GM23248 (cell line): Measurements from ENCODE around the gene HECTD4. TPM values are rescaled to one million over a fixed set of nuclear protein-coding genes. Genes with fewer than 3 reads are reported as not detected.
"Not testable (repeated sequence)": the region's sequence is repeated elsewhere in the genome, so short reads cannot be mapped to it uniquely, and the experiment has no call there.

ENCODE experiments used
- DNase-seq: peaks from one replicate; pipeline ENCODE4 v3.0.0-alpha.2; 2015
- H2AFZ ChIP-seq: fragments of 200-600 bp; sonication (generic); 2 replicates; pipeline ENCODE4 v1.6.1; 2016; ENCODE audit warnings: antibody characterized with exemption
- H3F3A ChIP-seq: fragments of 200-600 bp; sonication (generic); 2 replicates; pipeline ENCODE4 v1.6.1; 2016; ENCODE audit warnings: mild to moderate bottlenecking, antibody characterized with exemption, mixed run types; ENCODE audit not compliant: insufficient read depth
- H3K27ac ChIP-seq: fragments of 200-600 bp; sonication (generic); 2 replicates; pipeline ENCODE4 v1.5.1; 2016; ENCODE audit warnings: mild to moderate bottlenecking
- H3K27me3 ChIP-seq: fragments of 200-600 bp; sonication (generic); replicated peaks from 2 replicates; pipeline ENCODE4 v1.6.1; 2016; ENCODE audit warnings: mild to moderate bottlenecking; ENCODE audit not compliant: insufficient read depth
- H3K36me3 ChIP-seq: fragments of 200-600 bp; sonication (generic); 2 replicates; pipeline ENCODE4 v1.6.1; 2016; ENCODE audit warnings: low read depth, mild to moderate bottlenecking
- H3K4me1 ChIP-seq: fragments of 200-600 bp; sonication (generic); 2 replicates; pipeline ENCODE4 v1.6.1; 2016; ENCODE audit warnings: mild to moderate bottlenecking; ENCODE audit not compliant: insufficient read depth
- H3K4me2 ChIP-seq: fragments of 200-600 bp; sonication (generic); one replicate; pipeline ENCODE4 v1.6.1; 2016; ENCODE audit warnings: mild to moderate bottlenecking; ENCODE audit not compliant: unreplicated experiment
- H3K4me3 ChIP-seq: fragments of 200-600 bp; sonication (generic); 2 replicates; pipeline ENCODE4 v1.5.1; 2016; ENCODE audit warnings: mild to moderate bottlenecking
- H3K79me2 ChIP-seq: fragments of 200-600 bp; sonication (generic); 2 replicates; pipeline ENCODE4 v1.6.1; 2016; ENCODE audit warnings: mild to moderate bottlenecking; ENCODE audit not compliant: insufficient read depth
- H3K9ac ChIP-seq: fragments of 200-600 bp; sonication (generic); 2 replicates; pipeline ENCODE4 v1.6.1; 2016; ENCODE audit warnings: mild to moderate bottlenecking
- H3K9me2 ChIP-seq: fragments of 200-600 bp; sonication (generic); 2 replicates; pipeline ENCODE4 v1.6.1; 2016; ENCODE audit warnings: mixed run types, mild to moderate bottlenecking, moderate library complexity; ENCODE audit not compliant: insufficient read depth
- H3K9me3 ChIP-seq: fragments of 200-600 bp; sonication (generic); one replicate; pipeline ENCODE4 v1.6.1; 2017; ENCODE audit warnings: low read depth
- H4K20me1 ChIP-seq: fragments of 200-600 bp; sonication (generic); 2 replicates; pipeline ENCODE4 v1.6.0; 2016; ENCODE audit not compliant: insufficient read depth
- EZH2 ChIP-seq: fragments of 200-600 bp; sonication (generic); IDR thresholded peaks from 2 replicates; pipeline ENCODE4 v1.6.1; 2018; ENCODE audit warnings: antibody characterized with exemption, mild to moderate bottlenecking; ENCODE audit not compliant: insufficient read depth, poor library complexity, severe bottlenecking
- EZH2phosphoT487 ChIP-seq: fragments of 200-600 bp; sonication (generic); IDR thresholded peaks from 2 replicates; pipeline ENCODE4 v1.6.1; 2018; ENCODE audit warnings: antibody characterized with exemption, moderate library complexity, mild to moderate bottlenecking, low read depth; ENCODE audit not compliant: insufficient read depth
- WGBS, 2 experiments: methylation state at CpG; one replicate each; pipeline ENCODE4 v1.1.6; 2015 to 2017; ENCODE audit warnings: low lambda C conversion rate in 2 of 2, low coverage in 1 of 2; ENCODE audit errors: missing lambda C conversion rate in 2 of 2; 5-methylcytosine and 5-hydroxymethylcytosine counted together
- in situ Hi-C: fragments of 300-500 bp; cut with MboI; formaldehyde crosslinking; loops from 2 replicates; pipeline ENCODE4 v1.15.0; 2020
- polyA plus RNA-seq: library from polyadenylated mRNA; unstranded; fragments of >200 nt; fragmentation: Nextera tagmentation; extraction: Ambion mirVana; gene quantifications from 2 replicates; pipeline ENCODE4 v1.2.1, GENCODE V29; 2016
- total RNA-seq: library from RNA; depleted of rRNA; stranded (reverse); fragments of >200 nt; shearing (Covaris generic); gene quantifications from 2 replicates; pipeline ENCODE4 v1.2.3, GENCODE V29; 2014

HECTD4 gene
- total and polyA plus RNA-seq, 2 experiments from 2014 or later: 7.5 to 8.9 TPM

DNA sequence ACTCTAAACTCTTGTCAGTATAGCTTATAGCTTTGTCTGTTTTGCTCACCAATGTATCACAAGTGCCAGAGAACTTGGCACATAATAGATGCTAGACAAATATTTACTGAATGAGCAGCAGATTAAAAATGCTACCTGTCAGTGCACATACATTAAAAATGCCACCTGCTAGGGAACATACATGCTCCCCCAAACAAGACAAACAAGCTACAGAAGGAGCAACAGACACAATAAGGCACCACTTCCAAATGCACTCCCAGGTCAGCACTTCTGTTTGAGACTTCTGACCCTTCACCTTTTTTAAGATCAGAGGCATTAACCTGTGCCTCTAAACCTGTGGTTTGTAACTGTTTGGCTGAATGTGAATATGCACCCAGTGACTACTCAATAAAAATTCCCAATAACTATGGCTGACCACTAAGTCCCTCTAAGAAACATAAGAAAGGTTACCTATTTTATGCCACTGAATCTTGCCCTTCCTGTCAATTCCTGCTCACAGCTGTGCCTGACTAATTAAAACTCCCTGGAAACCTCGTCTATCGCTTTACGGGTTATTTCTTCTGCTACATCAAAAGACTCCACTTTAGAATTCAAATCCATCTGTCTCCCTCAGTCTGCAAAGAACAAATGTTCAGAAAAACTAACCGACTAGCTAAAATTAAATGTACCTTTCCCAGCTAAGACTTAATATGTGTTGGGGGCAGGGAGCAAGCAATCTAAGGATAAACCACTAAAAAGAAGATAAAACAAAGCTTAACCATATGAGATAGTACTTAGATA, 41.0 kb downstream of the HECTD4 start:
- in situ Hi-C loops: no loop called here
- Histone ChIP-seq H3K27me3 (no peaks in the 10 kb centered on the region), H3K36me3 (no peaks in the 10 kb centered on the region), H3K9me3 (no peaks in the 10 kb centered on the region), H2AFZ (no peak overlapping the region), H3K4me2 (no peak overlapping the region), H3K9me2 (no peaks in the 10 kb centered on the region), H3K79me2 (peaks cover 91% of the 10 kb centered on the region), H3K4me1 (no peaks in the 10 kb centered on the region), H4K20me1 (peaks cover 5% of the 10 kb centered on the region), H3K4me3 (no peak overlapping the region), H3F3A (no peaks in the 10 kb centered on the region), H3K9ac (no peak overlapping the region), H3K27ac (no peak overlapping the region)
- 70 to 77% methylated on average over 4 of the region's 4 CpGs for WGBS, 2 experiments
- TF ChIP-seq EZH2 (no peak), EZH2phosphoT487 (no peak)
- DNase-seq: no peak

DNA sequence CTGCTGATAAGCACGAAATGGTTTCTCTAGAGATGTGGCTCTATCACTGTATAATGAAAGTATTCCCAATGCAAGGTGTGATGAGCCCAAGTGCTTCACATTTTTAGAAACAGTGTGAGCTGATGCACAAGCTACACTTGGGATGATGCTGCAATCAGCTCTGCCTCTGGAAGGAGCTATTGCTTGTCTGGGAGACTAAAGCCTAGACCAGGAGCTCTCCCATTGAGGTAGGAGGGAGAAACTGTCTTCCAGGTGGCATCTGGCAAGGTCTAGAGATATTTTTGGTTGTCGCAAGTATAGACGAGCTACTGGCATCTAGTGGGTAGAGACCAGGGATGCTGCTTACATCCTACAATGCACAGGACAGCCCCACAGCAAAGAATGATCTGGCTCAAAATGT, 42.0 kb downstream of the HECTD4 start:
- in situ Hi-C loops: no loop called here
- Histone ChIP-seq H3K36me3 (no peaks in the 10 kb centered on the region), H2AFZ (no peak overlapping the region), H3K9me2 (no peaks in the 10 kb centered on the region), H3K9ac (no peak overlapping the region), H3K4me2 (no peak overlapping the region), H4K20me1 (peaks cover 5% of the 10 kb centered on the region), H3F3A (no peaks in the 10 kb centered on the region), H3K4me1 (no peaks in the 10 kb centered on the region), H3K27ac (no peak overlapping the region), H3K4me3 (no peak overlapping the region), H3K27me3 (no peaks in the 10 kb centered on the region), H3K9me3 (no peaks in the 10 kb centered on the region), H3K79me2 (peaks cover 90% of the 10 kb centered on the region)
- no peak for DNase-seq
- TF ChIP-seq EZH2phosphoT487 (no peak), EZH2 (no peak)
- 68 to 76% methylated on average over 3 of the region's 3 CpGs for WGBS, 2 experiments

DNA sequence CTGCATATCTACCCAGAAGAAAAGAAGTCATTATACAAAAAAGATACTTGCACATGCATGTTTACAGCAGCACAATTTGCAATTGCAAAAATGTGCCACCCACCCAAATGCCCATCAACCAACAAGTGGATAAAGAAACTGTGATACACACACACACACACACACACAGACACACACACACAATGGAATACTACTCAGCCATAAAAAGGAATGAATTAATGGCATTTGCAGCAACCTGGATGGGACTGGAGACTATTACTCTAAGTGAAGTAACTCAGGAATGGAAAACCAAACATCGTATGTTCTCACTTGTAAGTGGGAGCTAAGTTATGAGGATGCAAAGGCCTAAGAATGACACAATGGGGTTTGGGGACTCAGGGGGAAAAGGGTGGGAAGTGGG, 47.2 kb downstream of the HECTD4 start:
- H3K36me3 ChIP-seq, H2AFZ ChIP-seq, H3K4me2 ChIP-seq, H3K9me2 ChIP-seq, H3F3A ChIP-seq, H3K9me3 ChIP-seq, in situ Hi-C loops, H3K27ac ChIP-seq, DNase-seq, H4K20me1 ChIP-seq, H3K4me1 ChIP-seq, H3K9ac ChIP-seq, H3K27me3 ChIP-seq, H3K4me3 ChIP-seq: not testable (repeated sequence)
- H3K79me2 ChIP-seq: peaks cover 84% of the 10 kb centered on the region
- 95 to 100% methylated on average over 1 of the region's 1 CpG for WGBS, 2 experiments

DNA sequence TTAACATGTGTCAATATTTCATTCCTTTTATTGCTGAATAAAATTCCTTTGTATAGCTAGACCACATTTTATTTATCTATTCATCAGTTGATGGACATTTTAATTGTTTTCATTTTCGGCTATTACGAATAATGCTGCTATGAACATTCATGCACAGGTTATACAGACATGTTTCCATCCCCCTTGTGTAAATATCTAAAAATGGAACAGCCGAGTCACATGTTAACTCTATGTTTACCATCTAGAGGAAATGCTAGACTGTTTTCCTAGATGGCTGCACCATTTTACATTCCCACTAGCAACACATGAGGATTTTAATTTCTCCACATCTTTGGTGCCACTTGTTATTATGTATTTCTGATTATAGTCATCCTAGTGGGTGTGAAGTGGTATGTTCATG, 49.2 kb downstream of the HECTD4 start:
- Histone ChIP-seq H2AFZ (no peak overlapping the region), H3F3A (peaks cover 4% of the 10 kb centered on the region; the same call in 1 of the 2 replicates), H3K4me1 (no peaks in the 10 kb centered on the region), H3K4me2 (no peak overlapping the region), H3K4me3 (no peak overlapping the region), H3K36me3 (no peaks in the 10 kb centered on the region), H4K20me1 (no peaks in the 10 kb centered on the region; the same call in 1 of the 2 replicates), H3K27me3 (no peaks in the 10 kb centered on the region), H3K27ac (no peak overlapping the region), H3K9ac (no peak overlapping the region), H3K9me2 (no peaks in the 10 kb centered on the region), H3K79me2 (peaks cover 83% of the 10 kb centered on the region), H3K9me3 (no peaks in the 10 kb centered on the region)
- DNase-seq: no peak
- WGBS, 2 experiments: 90 to 95% methylated on average over 3 of the region's 3 CpGs
- in situ Hi-C loops: no loop called here
- TF ChIP-seq EZH2phosphoT487 (no peak), EZH2 (no peak)
